DOHH2 (cell line): ENCODE results near the gene MRPL43.

Experiments
- H3F3A ChIP-seq: fragments of 200-600 bp; sonication (generic), shearing (Covaris generic); 2 replicates; pipeline ENCODE4 v1.6.0; 2016; ENCODE audit warnings: antibody characterized with exemption, mild to moderate bottlenecking; ENCODE audit not compliant: control insufficient read depth, insufficient read depth
- H3K27ac ChIP-seq: fragments of 200-600 bp; sonication (generic); 2 replicates; pipeline ENCODE4 v1.5.1; 2014; ENCODE audit warnings: low read depth, mild to moderate bottlenecking, low read length, moderate library complexity
- H3K27me3 ChIP-seq: fragments of 200-600 bp; sonication (generic); 2 replicates; pipeline ENCODE4 v1.6.1; 2014; ENCODE audit warnings: mild to moderate bottlenecking, low read length, mixed read lengths; ENCODE audit not compliant: control insufficient read depth
- H3K36me3 ChIP-seq: fragments of 200-600 bp; sonication (generic); 2 replicates; pipeline ENCODE4 v1.6.1; 2014; ENCODE audit warnings: mild to moderate bottlenecking, low read length, moderate library complexity, mixed read lengths; ENCODE audit not compliant: control insufficient read depth
- H3K4me1 ChIP-seq: fragments of 200-600 bp; sonication (generic); 2 replicates; pipeline ENCODE4 v1.6.1; 2014; ENCODE audit warnings: mild to moderate bottlenecking, low read length, mixed read lengths; ENCODE audit not compliant: control insufficient read depth
- H3K4me2 ChIP-seq: fragments of 200-600 bp; sonication (generic); 2 replicates; pipeline ENCODE4 v1.6.0; 2014; ENCODE audit warnings: mild to moderate bottlenecking, low read length, moderate library complexity
- H3K4me3 ChIP-seq: fragments of 200-600 bp; sonication (generic); 2 replicates; pipeline ENCODE4 v1.5.1; 2014; ENCODE audit warnings: mild to moderate bottlenecking, low read length, mixed read lengths
- H3K79me2 ChIP-seq: fragments of 200-600 bp; sonication (generic); 2 replicates; pipeline ENCODE4 v1.6.1; 2014; ENCODE audit warnings: mild to moderate bottlenecking, low read length, mixed read lengths; ENCODE audit not compliant: control insufficient read depth
- H3K9me2 ChIP-seq: fragments of 200-600 bp; sonication (generic); replicated peaks from 2 replicates; pipeline ENCODE4 v1.6.1; 2014; ENCODE audit warnings: mild to moderate bottlenecking, low read length, mixed read lengths; ENCODE audit not compliant: control insufficient read depth
- H3K9me3 ChIP-seq: fragments of 200-600 bp; sonication (generic); 2 replicates; pipeline ENCODE4 v1.6.1; 2014; ENCODE audit warnings: antibody characterized with exemption, low read length, mixed read lengths; ENCODE audit not compliant: control insufficient read depth, insufficient read depth
- H4K20me1 ChIP-seq: fragments of 200-600 bp; sonication (generic); 2 replicates; pipeline ENCODE4 v1.6.0; 2014; ENCODE audit warnings: low read depth, mild to moderate bottlenecking, antibody characterized with exemption, low read length, moderate library complexity; ENCODE audit not compliant: control insufficient read depth, insufficient read depth
- EZH2phosphoT487 ChIP-seq: fragments of 200-600 bp; sonication (generic); IDR thresholded peaks from 2 replicates; pipeline ENCODE4 v1.6.1; 2017; ENCODE audit warnings: borderline replicate concordance, mild to moderate bottlenecking, antibody characterized with exemption, low read length, moderate library complexity, mixed read lengths
- TF ChIP-seq, protein P1 (sequence below): fragments of 200-600 bp; sonication (generic); IDR thresholded peaks from one replicate; pipeline ENCODE4 v1.5.1; 2014; ENCODE audit warnings: antibody characterized with exemption, mild to moderate bottlenecking, low read depth, low read length; ENCODE audit not compliant: poor library complexity, severe bottlenecking

The MRPL43 gene

DNA sequence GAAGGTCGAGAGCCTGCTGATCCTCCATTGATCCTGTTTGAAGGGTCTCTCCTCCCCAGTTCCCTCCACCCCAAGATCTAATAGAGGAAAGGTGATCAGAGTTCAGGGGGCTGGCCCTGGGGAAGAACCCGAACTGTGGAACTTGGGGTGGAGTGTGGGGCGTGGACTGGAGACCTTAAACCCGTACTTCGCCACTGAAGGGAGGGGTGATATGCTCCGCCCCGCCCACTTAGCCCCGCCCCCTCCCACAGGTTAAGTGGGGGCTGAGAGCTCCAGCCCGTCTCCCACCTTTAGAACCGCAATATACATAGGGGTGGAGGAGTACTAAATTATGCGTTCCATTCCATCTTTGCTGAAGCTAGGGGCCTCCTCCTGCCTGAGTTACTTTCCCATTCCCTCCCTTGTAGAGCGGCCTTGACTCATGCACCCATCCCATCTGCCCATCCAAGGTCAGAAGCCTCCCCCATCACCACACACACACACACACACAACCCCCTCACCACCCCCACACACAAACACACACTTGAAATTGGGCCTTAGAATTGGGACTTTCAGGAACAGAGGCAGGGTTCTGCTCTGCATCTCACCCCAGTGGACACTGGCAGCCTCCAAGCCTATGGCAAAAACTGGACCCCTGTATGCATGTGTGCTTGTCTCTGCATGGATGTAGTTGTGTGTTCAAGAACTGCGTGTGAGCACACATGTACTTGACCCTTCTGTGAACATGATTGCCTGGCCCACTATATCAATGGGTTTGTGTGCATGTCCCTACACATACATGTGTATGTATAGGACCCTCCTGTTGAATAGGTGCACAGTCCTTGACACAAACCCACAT, 17.0 kb downstream of the MRPL43 start:
- Histone ChIP-seq H3K79me2 (no peaks in the 10 kb centered on the region), H3F3A (peaks cover 5% of the 10 kb centered on the region; the same call in 1 of the 2 replicates), H3K27ac (no peak overlapping the region), H3K4me3 (peak overlapping the region; percentile 72), H3K4me2 (peak overlapping the region; percentile 97), H3K4me1 (peaks cover 11% of the 10 kb centered on the region), H4K20me1 (no peaks in the 10 kb centered on the region), H3K9me3 (no peaks in the 10 kb centered on the region), H3K27me3 (peaks cover 12% of the 10 kb centered on the region), H3K36me3 (peaks cover 5% of the 10 kb centered on the region; the same call in 1 of the 2 replicates), H3K9me2 (no peaks in the 10 kb centered on the region)
- no peak for TF ChIP-seq EZH2phosphoT487
- TF ChIP-seq, protein P1, sequence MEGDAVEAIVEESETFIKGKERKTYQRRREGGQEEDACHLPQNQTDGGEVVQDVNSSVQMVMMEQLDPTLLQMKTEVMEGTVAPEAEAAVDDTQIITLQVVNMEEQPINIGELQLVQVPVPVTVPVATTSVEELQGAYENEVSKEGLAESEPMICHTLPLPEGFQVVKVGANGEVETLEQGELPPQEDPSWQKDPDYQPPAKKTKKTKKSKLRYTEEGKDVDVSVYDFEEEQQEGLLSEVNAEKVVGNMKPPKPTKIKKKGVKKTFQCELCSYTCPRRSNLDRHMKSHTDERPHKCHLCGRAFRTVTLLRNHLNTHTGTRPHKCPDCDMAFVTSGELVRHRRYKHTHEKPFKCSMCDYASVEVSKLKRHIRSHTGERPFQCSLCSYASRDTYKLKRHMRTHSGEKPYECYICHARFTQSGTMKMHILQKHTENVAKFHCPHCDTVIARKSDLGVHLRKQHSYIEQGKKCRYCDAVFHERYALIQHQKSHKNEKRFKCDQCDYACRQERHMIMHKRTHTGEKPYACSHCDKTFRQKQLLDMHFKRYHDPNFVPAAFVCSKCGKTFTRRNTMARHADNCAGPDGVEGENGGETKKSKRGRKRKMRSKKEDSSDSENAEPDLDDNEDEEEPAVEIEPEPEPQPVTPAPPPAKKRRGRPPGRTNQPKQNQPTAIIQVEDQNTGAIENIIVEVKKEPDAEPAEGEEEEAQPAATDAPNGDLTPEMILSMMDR = no peak

DNA sequence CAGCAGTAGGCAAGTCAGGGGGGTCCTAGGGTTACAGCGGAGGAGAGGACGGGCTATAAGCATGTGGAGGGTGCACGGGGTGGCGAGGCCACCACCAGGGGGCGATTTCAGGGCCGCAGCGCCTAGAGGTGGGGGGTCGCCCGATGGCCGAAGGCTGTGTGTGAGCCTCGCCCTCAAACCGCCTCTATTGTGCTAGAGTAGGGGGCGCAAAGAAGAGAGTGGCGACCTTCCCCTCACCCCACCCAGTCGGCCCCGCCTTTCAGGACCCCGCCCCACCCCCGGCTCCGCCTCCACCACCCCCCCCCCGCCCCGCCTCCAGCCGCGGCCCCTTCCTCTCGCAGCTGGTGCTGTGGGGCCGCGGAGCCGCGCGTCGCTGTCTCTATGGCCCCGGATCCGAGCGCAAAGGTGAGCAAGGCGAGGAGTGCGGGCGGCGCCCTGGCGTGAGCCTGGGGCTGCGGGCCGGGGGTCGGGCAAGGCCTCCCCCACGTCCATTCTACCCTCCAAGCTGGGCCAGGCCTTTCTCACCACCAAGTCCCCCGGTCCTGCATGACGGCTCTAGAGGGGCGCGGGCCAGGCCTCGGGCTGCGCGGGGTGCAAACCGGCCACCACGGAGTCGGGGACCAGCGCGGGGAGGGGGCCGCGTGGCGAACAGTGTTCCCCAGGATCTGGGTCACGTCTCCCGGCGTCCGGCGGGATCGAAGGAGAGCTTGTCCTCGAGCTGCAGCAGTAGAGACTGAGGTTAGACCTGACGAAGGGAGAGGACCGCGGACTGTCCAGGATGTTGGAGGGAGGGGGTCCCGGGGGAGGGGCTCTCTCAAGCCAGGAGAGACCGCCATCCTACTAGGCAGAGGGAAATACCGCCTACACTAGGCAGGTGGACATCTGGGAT, 17.9 kb downstream of the MRPL43 start, which contains the start of gene SEMA4G:
TSS of gene SEMA4G (plus strand) at position 318 of the 889 bp plus-strand sequence. CDS start 3,409 bp downstream, outside the sequence.
- H4K20me1 ChIP-seq = no peaks in the 10 kb centered on the region
- H3K4me2 ChIP-seq = peak within 1 kb of the TSS; percentile 97
- TF ChIP-seq EZH2phosphoT487 = no peak
- TF ChIP-seq, protein P1 = peak; percentile 82
- H3K36me3 ChIP-seq = peaks cover 8% of the 10 kb centered on the region; the same call in 1 of the 2 replicates
- H3K79me2 ChIP-seq = no peaks in the 10 kb centered on the region
- peak within 1 kb of the TSS; percentile 72 for H3K4me3 ChIP-seq
- no peak within 1 kb of the TSS for H3K27ac ChIP-seq
- H3K27me3 ChIP-seq = peaks cover 12% of the 10 kb centered on the region
- no peaks in the 10 kb centered on the region for H3K9me2 ChIP-seq
- H3K9me3 ChIP-seq = no peaks in the 10 kb centered on the region
- H3K4me1 ChIP-seq = peaks cover 11% of the 10 kb centered on the region
- H3F3A ChIP-seq = peaks cover 5% of the 10 kb centered on the region; the same call in 1 of the 2 replicates

DNA sequence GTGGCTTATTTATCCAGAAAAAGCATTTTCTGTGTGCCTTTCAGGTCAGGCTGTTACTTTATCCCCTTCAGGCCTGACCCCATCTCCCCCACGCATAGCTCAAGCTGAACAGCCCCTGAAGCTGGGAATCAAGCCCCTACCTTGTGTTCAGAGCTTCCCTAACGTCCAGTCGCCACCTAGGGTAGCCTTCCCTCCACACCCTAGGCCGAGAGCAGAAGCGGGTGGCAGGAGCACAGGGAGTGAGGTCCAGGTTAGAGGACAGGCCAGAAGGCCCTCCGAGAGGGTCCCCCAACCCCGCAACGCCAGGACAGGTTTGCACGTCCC, 18.5 kb downstream of the MRPL43 start:
- Histone ChIP-seq H3K9me2 (no peaks in the 10 kb centered on the region), H3K27me3 (peaks cover 12% of the 10 kb centered on the region), H4K20me1 (no peaks in the 10 kb centered on the region), H3F3A (peaks cover 5% of the 10 kb centered on the region), H3K27ac (no peak overlapping the region), H3K9me3 (no peaks in the 10 kb centered on the region), H3K4me1 (peaks cover 11% of the 10 kb centered on the region), H3K79me2 (no peaks in the 10 kb centered on the region), H3K4me3 (peak overlapping the region; percentile 72), H3K4me2 (peak overlapping the region; percentile 83), H3K36me3 (peaks cover 14% of the 10 kb centered on the region; the same call in 1 of the 2 replicates)
- no peak for TF ChIP-seq EZH2phosphoT487
- TF ChIP-seq, protein P1 = no peak
